Measurements from ENCODE around the gene ANKRD60. TPM values are rescaled to one million over a fixed set of nuclear protein-coding genes. Genes with fewer than 3 reads are reported as not detected.

The ANKRD60 gene
- total RNA-seq, 1 donor from 2014 or later = not detected

DNA sequence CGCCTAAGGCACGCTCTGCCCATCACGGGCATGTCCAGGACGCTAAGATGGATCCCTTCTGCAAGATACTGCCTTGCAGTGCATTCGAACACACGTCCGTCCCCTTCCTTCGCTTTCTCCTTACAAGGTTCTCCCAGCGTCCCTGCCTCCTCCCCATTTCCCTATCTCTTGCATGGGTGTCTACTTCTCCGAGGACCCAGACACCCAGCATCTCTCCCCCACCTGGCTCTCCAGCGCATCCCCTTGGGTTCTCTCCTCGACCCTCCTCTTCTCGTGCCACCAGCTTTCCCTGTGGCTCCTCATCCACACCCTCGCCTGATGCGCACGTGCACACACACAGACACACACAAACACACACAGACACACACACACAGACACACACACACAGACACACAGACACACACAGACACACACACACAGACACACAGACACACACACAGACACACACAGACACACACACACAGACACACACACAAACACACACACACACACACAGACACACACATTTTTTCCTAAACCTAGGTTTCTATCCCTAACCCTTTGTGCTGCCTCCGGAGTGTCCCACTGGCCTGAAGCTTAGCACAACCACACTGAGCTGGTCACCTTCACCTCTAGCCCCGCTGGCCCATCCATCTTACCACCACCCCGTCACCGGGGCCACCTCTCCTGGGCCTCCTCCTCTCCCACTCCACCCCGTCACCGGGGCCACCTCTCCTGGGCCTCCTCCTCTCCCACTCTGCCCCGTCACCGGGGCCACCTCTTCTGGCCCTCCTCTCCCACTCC lies 31.9 kb downstream of the ANKRD60 start:
- TF ChIP-seq, protein P1, sequence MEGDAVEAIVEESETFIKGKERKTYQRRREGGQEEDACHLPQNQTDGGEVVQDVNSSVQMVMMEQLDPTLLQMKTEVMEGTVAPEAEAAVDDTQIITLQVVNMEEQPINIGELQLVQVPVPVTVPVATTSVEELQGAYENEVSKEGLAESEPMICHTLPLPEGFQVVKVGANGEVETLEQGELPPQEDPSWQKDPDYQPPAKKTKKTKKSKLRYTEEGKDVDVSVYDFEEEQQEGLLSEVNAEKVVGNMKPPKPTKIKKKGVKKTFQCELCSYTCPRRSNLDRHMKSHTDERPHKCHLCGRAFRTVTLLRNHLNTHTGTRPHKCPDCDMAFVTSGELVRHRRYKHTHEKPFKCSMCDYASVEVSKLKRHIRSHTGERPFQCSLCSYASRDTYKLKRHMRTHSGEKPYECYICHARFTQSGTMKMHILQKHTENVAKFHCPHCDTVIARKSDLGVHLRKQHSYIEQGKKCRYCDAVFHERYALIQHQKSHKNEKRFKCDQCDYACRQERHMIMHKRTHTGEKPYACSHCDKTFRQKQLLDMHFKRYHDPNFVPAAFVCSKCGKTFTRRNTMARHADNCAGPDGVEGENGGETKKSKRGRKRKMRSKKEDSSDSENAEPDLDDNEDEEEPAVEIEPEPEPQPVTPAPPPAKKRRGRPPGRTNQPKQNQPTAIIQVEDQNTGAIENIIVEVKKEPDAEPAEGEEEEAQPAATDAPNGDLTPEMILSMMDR (conservative IDR thresholded peaks at IDR 0.05; ENCODE audit: low read depth, low read length) = no peak
- H3K4me3 ChIP-seq (ENCODE audit: low read depth, low read length) = no peak overlapping the region
- no peak for DNase-seq (ENCODE audit: low read depth)

DNA sequence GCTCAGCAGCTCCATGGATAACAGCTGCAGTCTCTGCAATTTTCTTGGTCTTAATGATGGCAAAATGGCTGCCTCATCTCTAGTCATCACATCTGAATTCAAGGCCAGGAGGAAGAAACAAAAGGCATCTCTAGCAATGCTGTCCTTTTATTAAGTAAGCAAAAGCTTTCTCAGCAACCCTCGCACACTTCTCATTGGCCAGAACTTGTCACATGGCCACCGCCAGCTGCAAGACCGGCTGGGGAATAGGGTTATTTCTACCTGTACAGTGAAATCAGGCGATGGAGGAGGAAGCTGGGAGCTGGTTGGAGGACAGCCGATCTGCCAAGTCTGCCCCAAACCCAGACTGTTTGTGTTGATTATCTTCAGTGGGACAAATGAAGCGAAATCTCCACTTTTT lies 33.4 kb downstream of the ANKRD60 start:
- TF ChIP-seq, protein P1 (conservative IDR thresholded peaks at IDR 0.05; ENCODE audit: low read depth, low read length) = no peak
- no peak for DNase-seq (ENCODE audit: low read depth)
- no peak overlapping the region for H3K4me3 ChIP-seq (ENCODE audit: low read depth, low read length)

DNA sequence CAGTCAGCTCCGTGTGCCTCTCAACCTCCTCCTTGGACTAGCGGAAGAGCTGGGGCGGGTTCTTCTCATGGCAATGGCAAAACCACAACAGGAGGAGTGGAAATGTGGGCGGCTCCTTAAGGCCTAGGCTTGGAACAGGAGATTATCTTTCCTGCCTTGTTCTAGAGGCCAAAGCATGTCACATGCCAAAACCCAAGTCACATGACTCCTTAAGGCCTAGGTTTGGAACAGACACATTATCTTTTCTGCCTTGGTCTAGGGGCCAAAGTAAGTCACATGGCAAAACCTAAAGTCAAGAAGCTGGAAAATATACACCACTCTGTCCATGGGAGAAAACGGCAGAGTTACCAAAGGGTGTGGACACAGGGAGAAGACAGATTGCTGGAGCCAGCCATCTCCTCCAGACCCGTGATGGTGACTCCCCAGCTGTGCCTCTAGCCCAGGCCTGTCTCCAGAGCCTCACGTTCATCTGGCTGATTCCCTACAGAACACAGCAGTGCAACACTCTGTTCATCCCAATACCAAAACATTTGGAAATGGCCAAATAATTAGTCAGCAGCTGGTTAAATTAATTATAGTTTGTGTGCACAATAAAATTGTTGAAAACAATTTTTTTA lies 34.2 kb downstream of the ANKRD60 start:
- TF ChIP-seq, protein P1 (conservative IDR thresholded peaks at IDR 0.05; ENCODE audit: low read depth, low read length) = no peak
- H3K4me3 ChIP-seq (ENCODE audit: low read depth, low read length) = no peak overlapping the region
- no peak for DNase-seq (ENCODE audit: low read depth)

DNA sequence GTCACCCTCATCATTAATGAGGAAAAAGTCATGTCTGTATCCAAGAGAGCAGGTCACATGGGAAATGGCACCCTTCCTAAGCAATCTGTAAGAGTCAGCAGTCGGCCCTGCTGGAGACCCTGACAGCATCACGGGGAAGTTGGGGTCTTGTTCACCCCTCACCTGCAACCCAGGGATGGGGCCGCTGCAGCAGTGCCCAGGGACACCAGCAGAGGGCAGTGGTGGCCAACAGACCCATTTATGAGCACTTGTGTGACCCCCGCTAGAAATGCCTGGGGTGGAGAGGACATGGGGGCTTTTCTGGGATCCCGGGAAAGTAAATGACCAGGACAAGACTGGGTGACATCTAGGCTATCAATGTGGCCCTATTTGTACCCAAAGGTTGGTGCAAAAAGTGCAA lies 35.9 kb downstream of the ANKRD60 start:
- no peak for DNase-seq (ENCODE audit: low read depth)
- TF ChIP-seq, protein P1 (conservative IDR thresholded peaks at IDR 0.05; ENCODE audit: low read depth, low read length) = peak; percentile 70
- no peak overlapping the region for H3K4me3 ChIP-seq (ENCODE audit: low read depth, low read length)

DNA sequence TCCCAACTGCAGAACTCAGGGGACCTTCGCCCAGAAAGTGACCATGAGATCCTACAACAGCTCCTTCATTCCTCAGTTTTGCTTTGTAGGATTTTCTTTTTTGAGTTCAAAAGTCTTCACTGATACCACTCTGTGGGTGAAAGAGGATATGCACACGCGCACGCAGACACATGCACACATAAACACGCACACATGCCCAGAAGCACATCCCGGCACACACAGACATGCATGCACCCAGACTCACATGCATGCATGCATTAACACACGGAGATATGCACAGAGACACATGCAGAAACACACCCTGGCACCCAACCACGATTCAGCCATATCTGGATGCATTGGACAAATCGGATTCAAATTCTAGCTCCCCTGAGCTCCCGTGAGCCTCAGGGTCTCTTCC lies 36.4 kb downstream of the ANKRD60 start:
- TF ChIP-seq, protein P1 (conservative IDR thresholded peaks at IDR 0.05; ENCODE audit: low read depth, low read length) = no peak
- no peak for DNase-seq (ENCODE audit: low read depth)
- H3K4me3 ChIP-seq (ENCODE audit: low read depth, low read length) = no peak overlapping the region

DNA sequence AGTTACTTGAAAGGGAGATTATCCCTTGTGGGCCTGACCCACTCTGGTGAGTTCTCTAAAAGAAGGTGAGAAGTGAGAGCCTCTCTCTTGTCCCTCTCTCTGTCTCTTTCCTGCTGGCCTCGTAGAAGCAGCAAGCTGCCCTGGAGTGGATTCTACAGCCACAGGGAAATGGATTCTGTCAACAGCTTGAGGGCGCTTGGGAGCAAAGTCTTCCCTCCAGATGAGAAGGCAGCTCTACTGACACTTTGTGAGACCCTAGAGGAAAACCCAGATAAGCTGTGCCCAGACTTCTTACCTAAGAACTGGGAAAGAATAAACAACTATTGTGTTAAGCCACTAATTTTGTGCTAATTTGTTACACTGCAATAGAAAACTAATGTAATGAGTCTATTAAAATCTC lies 39.9 kb downstream of the ANKRD60 start:
- TF ChIP-seq, protein P1 (conservative IDR thresholded peaks at IDR 0.05; ENCODE audit: low read depth, low read length) = peak; percentile 7
- no peak for DNase-seq (ENCODE audit: low read depth)
- no peak overlapping the region for H3K4me3 ChIP-seq (ENCODE audit: low read depth, low read length)

All from epithelial cell of proximal tubule (primary cell).